Gastroesophageal sphincter (tissue), 3 donors: ENCODE measurements around the gene SLC2A4.

Experiments
- CTCF ChIP-seq, 4 experiments: fragments of 200-600 bp in 2 of 4; fragments of 450-650 bp in 2 of 4; sonication (generic) in 1 of 4; IDR thresholded peaks; one replicate each; pipeline ENCODE4 v1.5.1; 2017 to 2019; ENCODE audit warnings: antibody characterized with exemption in 4 of 4, mild to moderate bottlenecking in 2 of 4, moderate library complexity in 2 of 4
- EP300 ChIP-seq: sonication (generic); formaldehyde crosslinking; IDR thresholded peaks from one replicate; pipeline ENCODE4 v1.6.1; 2017; ENCODE audit warnings: antibody characterized with exemption, mild to moderate bottlenecking
- POLR2A ChIP-seq, 2 donors: fragments of 450-650 bp; IDR thresholded peaks; one replicate each; pipeline ENCODE4 v1.6.1; 2017; ENCODE audit warnings: antibody characterized with exemption in 2 of 2, mild to moderate bottlenecking in 2 of 2, moderate library complexity in 1 of 2
- POLR2AphosphoS5 ChIP-seq: sonication (generic); formaldehyde crosslinking; IDR thresholded peaks from one replicate; pipeline ENCODE4 v1.6.1; 2017; ENCODE audit warnings: antibody characterized with exemption

- TF ChIP-seq CTCF (IDR thresholded peaks at IDR 0.05) (no peak), POLR2A (IDR thresholded peaks at IDR 0.05) (no peak), EP300 (no peak), POLR2AphosphoS5 (no peak)
Observed at GRCh38 chr17:7328009-7328408, 46.5 kb downstream of the SLC2A4 start.
